HCT116 (cell line): Measurements from ENCODE around the gene SPTLC3. TPM values are rescaled to one million over a fixed set of nuclear protein-coding genes. Genes with fewer than 3 reads are reported as not detected.

Source experiments
- ATAC-seq: fragments of 200-7000 bp; cut with Tn5 transposase; 2 replicates; pipeline ENCODE4 v1.9.1; 2020; ENCODE audit warnings: mild to moderate bottlenecking, moderate library complexity
- BruUV-seq: library from RNA; stranded (reverse); fragments of 400-500 nt; replicated peaks from 2 replicates; lab custom pipeline; 2021; lab: Mats Ljungman, UMichigan
- CTCF ChIA-PET: fragments of 300-600 bp; sonication (Branson Sonifier 250); formaldehyde crosslinking; loops from one replicate; lab custom pipeline; 2021; ENCODE audit warnings: antibody characterized with exemption; lab: Charles Lee
- POLR2A ChIA-PET: fragments of 300-600, 350-600 bp; sonication (Branson Sonifier 250); formaldehyde crosslinking; loops from one replicate; lab custom pipeline; 2021; ENCODE audit warnings: antibody characterized with exemption; lab: Charles Lee
- RAD21 ChIA-PET, 2 experiments: fragments of 300-600 bp; sonication (Branson Sonifier 250); formaldehyde crosslinking; loops; one replicate each; lab custom pipeline; 2023; ENCODE audit warnings: low total read pairs in 2 of 2; ENCODE audit not compliant: uncharacterized antibody in 2 of 2, unreplicated experiment in 2 of 2, low non-redundant PET in 1 of 2; lab: Charles Lee
- DNase-seq: peaks from one replicate; pipeline ENCODE4 v3.0.0-alpha.2; 2010; ENCODE audit warnings: low read depth, low spot score
- H2AFZ ChIP-seq: fragments of 200-600 bp; shearing (Covaris generic), sonication (generic); 2 replicates; pipeline ENCODE4 v1.6.1; 2017; ENCODE audit warnings: low read depth, mixed run types, mixed read lengths, antibody characterized with exemption, low read length; ENCODE audit not compliant: poor library complexity, severe bottlenecking
- H3K27ac ChIP-seq: 2 replicates; pipeline ENCODE4 v1.5.1; 2012; ENCODE audit warnings: low read depth, low read length
- H3K27me3 ChIP-seq: fragments of 200-600 bp; sonication (generic); 2 replicates; pipeline ENCODE4 v1.6.1; 2016; ENCODE audit warnings: mixed run types, low read length, mixed read lengths; ENCODE audit not compliant: insufficient read depth
- H3K36me3 ChIP-seq, 2 experiments: fragments of 200-500 bp in 1 of 2; fragments of 200-600 bp in 1 of 2; sonication (Bioruptor generic) in 1 of 2; sonication (generic) in 1 of 2; 2 replicates each; pipeline versions ENCODE4 v1.5.1 to v1.6.1; 2014 to 2016; ENCODE audit warnings: low read length in 2 of 2, inconsistent platforms in 1 of 2, mixed read lengths in 1 of 2, mixed run types in 1 of 2; ENCODE audit not compliant: insufficient read depth in 2 of 2, control insufficient read depth in 1 of 2
- H3K4me1 ChIP-seq, 2 experiments: fragments of 200-600 bp in 1 of 2; sonication (generic) in 1 of 2; 2 replicates each; pipeline versions ENCODE4 v1.5.1 to v1.6.1; 2012 to 2017; ENCODE audit warnings: low read length in 2 of 2, inconsistent platforms in 1 of 2, mild to moderate bottlenecking in 1 of 2, mixed read lengths in 1 of 2, mixed run types in 1 of 2, moderate library complexity in 1 of 2; ENCODE audit not compliant: insufficient read depth in 2 of 2, control insufficient read depth in 1 of 2
- H3K4me2 ChIP-seq: fragments of 200-600 bp; sonication (generic); 2 replicates; pipeline ENCODE4 v1.6.1; 2017; ENCODE audit warnings: mixed run types, low read length, mixed read lengths
- H3K4me3 ChIP-seq, 2 experiments: fragments of 200-600 bp in 1 of 2; sonication (generic) in 1 of 2; replicated peaks in 1 of 2; 2 replicates each; pipeline ENCODE4 v1.5.1; 2011 to 2016; ENCODE audit warnings: low read length in 2 of 2, control low read depth in 1 of 2, low read depth in 1 of 2, mild to moderate bottlenecking in 1 of 2, mixed read lengths in 1 of 2, mixed run types in 1 of 2
- H3K79me2 ChIP-seq: fragments of 200-600 bp; sonication (generic); 2 replicates; pipeline ENCODE4 v1.6.1; 2017; ENCODE audit warnings: mild to moderate bottlenecking, mixed run types, low read length, moderate library complexity, mixed read lengths; ENCODE audit not compliant: insufficient read depth
- H3K9ac ChIP-seq: fragments of 200-600 bp; sonication (generic); 2 replicates; pipeline ENCODE4 v1.6.1; 2016; ENCODE audit warnings: low read length, mixed read lengths
- H3K9me2 ChIP-seq: fragments of 200-600 bp; sonication (generic), shearing (Covaris generic); 2 replicates; pipeline ENCODE4 v1.6.1; 2017; ENCODE audit warnings: mixed run types, mild to moderate bottlenecking, moderate library complexity; ENCODE audit not compliant: insufficient read depth
- H3K9me3 ChIP-seq, 2 experiments: fragments of 200-500 bp in 1 of 2; fragments of 200-600 bp in 1 of 2; sonication (Bioruptor generic) in 1 of 2; sonication (generic) in 1 of 2; 2 replicates each; pipeline ENCODE4 v1.6.1; 2014 to 2017; ENCODE audit warnings: low read length in 2 of 2, mixed read lengths in 2 of 2, inconsistent platforms in 1 of 2, low read depth in 1 of 2, mild to moderate bottlenecking in 1 of 2, mixed run types in 1 of 2, moderate library complexity in 1 of 2; ENCODE audit not compliant: control insufficient read depth in 1 of 2, insufficient read depth in 1 of 2
- H4K20me1 ChIP-seq: fragments of 200-600 bp; sonication (generic), shearing (Covaris generic); 2 replicates; pipeline ENCODE4 v1.6.1; 2017; ENCODE audit warnings: mixed run types, mild to moderate bottlenecking, moderate library complexity; ENCODE audit not compliant: insufficient read depth
- CBX3 ChIP-seq: IDR thresholded peaks from 2 replicates; pipeline ENCODE4 v1.6.1; 2012; ENCODE audit warnings: low read depth
- CEBPB ChIP-seq: IDR thresholded peaks from 2 replicates; pipeline ENCODE4 v1.6.1; 2012; ENCODE audit warnings: low read depth
- EGR1 ChIP-seq: IDR thresholded peaks from 2 replicates; pipeline ENCODE4 v1.6.1; 2012; ENCODE audit warnings: low read depth
- ELF1 ChIP-seq: IDR thresholded peaks from 2 replicates; pipeline ENCODE4 v1.6.1; 2012; ENCODE audit warnings: low read depth, borderline replicate concordance
- EZH2 ChIP-seq: fragments of 200-600 bp; sonication (generic); IDR thresholded peaks from 2 replicates; pipeline ENCODE4 v1.6.1; 2017; ENCODE audit warnings: antibody characterized with exemption, mixed run types
- EZH2phosphoT487 ChIP-seq: fragments of 200-600 bp; IDR thresholded peaks from 2 replicates; pipeline ENCODE4 v1.6.1; 2018; ENCODE audit warnings: antibody characterized with exemption, borderline replicate concordance
- JUND ChIP-seq: IDR thresholded peaks from 2 replicates; pipeline ENCODE4 v1.6.1; 2012
- POLR2A ChIP-seq: IDR thresholded peaks from 2 replicates; pipeline ENCODE4 v1.7.0; 2011; ENCODE audit warnings: borderline replicate concordance; ENCODE audit not compliant: insufficient read depth, insufficient read length; ENCODE audit errors: extremely low read depth
- POLR2AphosphoS5 ChIP-seq: IDR thresholded peaks from 2 replicates; pipeline ENCODE4 v1.6.1; 2011; ENCODE audit warnings: mild to moderate bottlenecking, low read depth, low read length, moderate library complexity
- RAD21 ChIP-seq: IDR thresholded peaks from 2 replicates; pipeline ENCODE4 v1.6.1; 2012; ENCODE audit warnings: low read depth, mild to moderate bottlenecking
- SIN3A ChIP-seq: IDR thresholded peaks from 2 replicates; pipeline ENCODE4 v1.6.1; 2012; ENCODE audit warnings: low read depth
- SP1 ChIP-seq: IDR thresholded peaks from 2 replicates; pipeline ENCODE4 v1.6.1; 2012; ENCODE audit warnings: low read depth
- SRF ChIP-seq: IDR thresholded peaks from 2 replicates; pipeline ENCODE4 v1.6.1; 2012; ENCODE audit warnings: low read depth
- ZFX ChIP-seq: fragments of 450-650 bp; IDR thresholded peaks from 2 replicates; pipeline ENCODE4 v1.6.1; 2017
- ZNF274 ChIP-seq: fragments of 200-500 bp; sonication (Bioruptor generic); IDR thresholded peaks from 2 replicates; pipeline ENCODE4 v1.6.1; 2014; ENCODE audit warnings: mild to moderate bottlenecking, low read depth, low read length, inconsistent platforms
- intact Hi-C: fragments of 100-400 bp; cut with micrococcal nuclease; formaldehyde crosslinking; loops from 2 replicates; pipeline ENCODE4 v1.10.0; 2022
- total RNA-seq: library from RNA; stranded (reverse); gene quantifications from one replicate; pipeline ENCODE4 v1.2.1, GENCODE V29; 2021; ENCODE audit not compliant: unreplicated experiment
- TF ChIP-seq, protein P1 (sequence below): IDR thresholded peaks from 2 replicates; pipeline ENCODE4 v1.6.1; 2012; ENCODE audit warnings: low read depth
- TF ChIP-seq, protein P2 (sequence below), 3 experiments: fragments of 200-600 bp in 1 of 3; sonication (generic) in 1 of 3; IDR thresholded peaks in 2 of 3; conservative IDR thresholded peaks in 1 of 3; 2 replicates each; pipeline ENCODE4 v1.5.1; 2012 to 2017; ENCODE audit warnings: low read depth in 2 of 3, low read length in 2 of 3, antibody characterized with exemption in 1 of 3, borderline replicate concordance in 1 of 3, control low read depth in 1 of 3, mild to moderate bottlenecking in 1 of 3, mixed read lengths in 1 of 3, mixed run types in 1 of 3, moderate library complexity in 1 of 3; ENCODE audit not compliant: insufficient read depth in 1 of 3
- TF ChIP-seq, protein P3 (sequence below): IDR thresholded peaks from 2 replicates; pipeline ENCODE4 v1.6.1; 2011; ENCODE audit warnings: mild to moderate bottlenecking, low read length, moderate library complexity; ENCODE audit not compliant: insufficient replicate concordance; ENCODE audit errors: extremely low read depth
- TF ChIP-seq, protein P4 (sequence below): IDR thresholded peaks from 2 replicates; pipeline ENCODE4 v1.6.1; 2012

Gene SPTLC3
- total RNA-seq, 1 experiment from 2014 or later: not detected

DNA sequence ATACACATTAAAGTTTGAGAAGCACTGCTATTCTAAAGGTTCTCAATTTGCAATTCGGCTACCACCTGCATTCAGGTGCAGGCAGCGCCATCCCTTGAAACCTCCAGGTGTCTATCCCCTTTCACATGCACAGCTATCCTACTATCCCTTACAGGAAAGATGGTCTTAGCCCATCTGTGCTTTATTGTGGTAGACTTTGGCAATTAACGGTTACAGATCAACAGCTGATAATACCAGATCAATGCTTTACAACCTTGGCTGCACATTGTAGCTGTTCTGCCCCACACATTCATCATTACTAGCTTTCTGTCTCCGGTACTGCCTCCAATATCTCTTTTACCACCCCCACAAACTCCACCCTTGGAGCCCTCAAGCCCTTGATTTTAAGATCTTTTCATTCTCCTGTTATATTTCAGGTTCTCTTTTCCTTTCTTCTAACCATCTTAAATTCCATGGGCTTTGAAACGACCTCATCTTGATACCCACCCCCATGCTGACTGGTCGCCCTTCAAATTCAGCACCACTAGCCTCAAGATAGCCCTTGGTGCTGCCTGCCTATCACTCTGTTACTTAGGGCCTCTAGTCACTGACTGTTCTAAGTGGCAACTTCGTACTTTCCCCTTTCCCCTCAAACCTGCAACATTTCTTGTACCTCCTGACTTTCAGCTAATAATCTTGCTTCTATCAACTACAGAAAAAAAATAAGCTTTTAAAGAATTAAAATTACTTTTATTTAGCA is 50.8 kb downstream of the SPTLC3 start (continued):
- TF ChIP-seq, protein P1, sequence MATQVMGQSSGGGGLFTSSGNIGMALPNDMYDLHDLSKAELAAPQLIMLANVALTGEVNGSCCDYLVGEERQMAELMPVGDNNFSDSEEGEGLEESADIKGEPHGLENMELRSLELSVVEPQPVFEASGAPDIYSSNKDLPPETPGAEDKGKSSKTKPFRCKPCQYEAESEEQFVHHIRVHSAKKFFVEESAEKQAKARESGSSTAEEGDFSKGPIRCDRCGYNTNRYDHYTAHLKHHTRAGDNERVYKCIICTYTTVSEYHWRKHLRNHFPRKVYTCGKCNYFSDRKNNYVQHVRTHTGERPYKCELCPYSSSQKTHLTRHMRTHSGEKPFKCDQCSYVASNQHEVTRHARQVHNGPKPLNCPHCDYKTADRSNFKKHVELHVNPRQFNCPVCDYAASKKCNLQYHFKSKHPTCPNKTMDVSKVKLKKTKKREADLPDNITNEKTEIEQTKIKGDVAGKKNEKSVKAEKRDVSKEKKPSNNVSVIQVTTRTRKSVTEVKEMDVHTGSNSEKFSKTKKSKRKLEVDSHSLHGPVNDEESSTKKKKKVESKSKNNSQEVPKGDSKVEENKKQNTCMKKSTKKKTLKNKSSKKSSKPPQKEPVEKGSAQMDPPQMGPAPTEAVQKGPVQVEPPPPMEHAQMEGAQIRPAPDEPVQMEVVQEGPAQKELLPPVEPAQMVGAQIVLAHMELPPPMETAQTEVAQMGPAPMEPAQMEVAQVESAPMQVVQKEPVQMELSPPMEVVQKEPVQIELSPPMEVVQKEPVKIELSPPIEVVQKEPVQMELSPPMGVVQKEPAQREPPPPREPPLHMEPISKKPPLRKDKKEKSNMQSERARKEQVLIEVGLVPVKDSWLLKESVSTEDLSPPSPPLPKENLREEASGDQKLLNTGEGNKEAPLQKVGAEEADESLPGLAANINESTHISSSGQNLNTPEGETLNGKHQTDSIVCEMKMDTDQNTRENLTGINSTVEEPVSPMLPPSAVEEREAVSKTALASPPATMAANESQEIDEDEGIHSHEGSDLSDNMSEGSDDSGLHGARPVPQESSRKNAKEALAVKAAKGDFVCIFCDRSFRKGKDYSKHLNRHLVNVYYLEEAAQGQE: no peak
- no peak for TF ChIP-seq SIN3A

DNA sequence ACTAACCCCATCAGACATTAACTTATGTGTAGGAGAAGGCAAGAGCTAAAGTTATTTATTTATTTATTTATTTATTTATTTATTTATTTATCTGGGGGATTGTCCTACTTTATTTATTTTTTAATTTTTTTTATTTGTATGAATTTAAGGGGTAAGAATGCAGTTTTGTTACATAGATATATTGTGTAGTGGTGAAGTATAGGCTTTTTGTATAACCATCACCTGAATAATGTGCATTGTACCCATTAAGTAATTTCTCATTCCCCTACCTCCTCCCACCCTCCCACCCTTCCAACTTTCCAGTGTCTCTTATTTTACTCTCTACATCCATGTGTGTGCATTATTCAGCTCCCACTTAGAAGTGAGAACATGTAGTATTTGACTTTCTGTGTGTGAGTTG is 51.6 kb downstream of the SPTLC3 start:
- no peaks in the 10 kb centered on the region for H3K4me1 ChIP-seq
- no peaks in the 10 kb centered on the region for H3K9me2 ChIP-seq
- H4K20me1 ChIP-seq: no peaks in the 10 kb centered on the region
- ChIA-PET POLR2A (no interaction called here), RAD21 (no interaction called here), CTCF (no interaction called here)
- H3K27ac ChIP-seq: no peak overlapping the region
- ATAC-seq (no peak), DNase-seq (no peak)
- H3K27me3 ChIP-seq: no peaks in the 10 kb centered on the region; the same call in 1 of the 2 replicates
- H3K9ac ChIP-seq: no peak overlapping the region
- H3K36me3 ChIP-seq: no peaks in the 10 kb centered on the region
- H3K9me3 ChIP-seq: no peaks in the 10 kb centered on the region
- no peaks in the 10 kb centered on the region for H3K79me2 ChIP-seq
- intact Hi-C loops: no loop called here
- no peak overlapping the region for H3K4me2 ChIP-seq
- no TSS peak for BruUV-seq
- H3K4me3 ChIP-seq: no peak overlapping the region
- no peak overlapping the region for H2AFZ ChIP-seq
- TF ChIP-seq SRF (no peak), EGR1 (no peak), SP1 (no peak), POLR2A (no peak), RAD21 (no peak), CBX3 (no peak), ELF1 (no peak), EZH2 (no peak), EZH2phosphoT487 (no peak), ZFX (no peak), JUND (no peak), POLR2AphosphoS5 (no peak), CEBPB (no peak), ZNF274 (no peak)
- TF ChIP-seq, protein P2, sequence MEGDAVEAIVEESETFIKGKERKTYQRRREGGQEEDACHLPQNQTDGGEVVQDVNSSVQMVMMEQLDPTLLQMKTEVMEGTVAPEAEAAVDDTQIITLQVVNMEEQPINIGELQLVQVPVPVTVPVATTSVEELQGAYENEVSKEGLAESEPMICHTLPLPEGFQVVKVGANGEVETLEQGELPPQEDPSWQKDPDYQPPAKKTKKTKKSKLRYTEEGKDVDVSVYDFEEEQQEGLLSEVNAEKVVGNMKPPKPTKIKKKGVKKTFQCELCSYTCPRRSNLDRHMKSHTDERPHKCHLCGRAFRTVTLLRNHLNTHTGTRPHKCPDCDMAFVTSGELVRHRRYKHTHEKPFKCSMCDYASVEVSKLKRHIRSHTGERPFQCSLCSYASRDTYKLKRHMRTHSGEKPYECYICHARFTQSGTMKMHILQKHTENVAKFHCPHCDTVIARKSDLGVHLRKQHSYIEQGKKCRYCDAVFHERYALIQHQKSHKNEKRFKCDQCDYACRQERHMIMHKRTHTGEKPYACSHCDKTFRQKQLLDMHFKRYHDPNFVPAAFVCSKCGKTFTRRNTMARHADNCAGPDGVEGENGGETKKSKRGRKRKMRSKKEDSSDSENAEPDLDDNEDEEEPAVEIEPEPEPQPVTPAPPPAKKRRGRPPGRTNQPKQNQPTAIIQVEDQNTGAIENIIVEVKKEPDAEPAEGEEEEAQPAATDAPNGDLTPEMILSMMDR (IDR thresholded peaks at IDR 0.05 in 2 of 3, conservative IDR thresholded peaks at IDR 0.05 in 1 of 3; ENCODE audit: borderline replicate concordance in 1 of 3, insufficient read depth in 1 of 3, low read depth in 2 of 3, low read length in 2 of 3): no peak
- TF ChIP-seq, protein P3, sequence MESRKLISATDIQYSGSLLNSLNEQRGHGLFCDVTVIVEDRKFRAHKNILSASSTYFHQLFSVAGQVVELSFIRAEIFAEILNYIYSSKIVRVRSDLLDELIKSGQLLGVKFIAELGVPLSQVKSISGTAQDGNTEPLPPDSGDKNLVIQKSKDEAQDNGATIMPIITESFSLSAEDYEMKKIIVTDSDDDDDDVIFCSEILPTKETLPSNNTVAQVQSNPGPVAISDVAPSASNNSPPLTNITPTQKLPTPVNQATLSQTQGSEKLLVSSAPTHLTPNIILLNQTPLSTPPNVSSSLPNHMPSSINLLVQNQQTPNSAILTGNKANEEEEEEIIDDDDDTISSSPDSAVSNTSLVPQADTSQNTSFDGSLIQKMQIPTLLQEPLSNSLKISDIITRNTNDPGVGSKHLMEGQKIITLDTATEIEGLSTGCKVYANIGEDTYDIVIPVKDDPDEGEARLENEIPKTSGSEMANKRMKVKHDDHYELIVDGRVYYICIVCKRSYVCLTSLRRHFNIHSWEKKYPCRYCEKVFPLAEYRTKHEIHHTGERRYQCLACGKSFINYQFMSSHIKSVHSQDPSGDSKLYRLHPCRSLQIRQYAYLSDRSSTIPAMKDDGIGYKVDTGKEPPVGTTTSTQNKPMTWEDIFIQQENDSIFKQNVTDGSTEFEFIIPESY: no peak
- TF ChIP-seq, protein P4, sequence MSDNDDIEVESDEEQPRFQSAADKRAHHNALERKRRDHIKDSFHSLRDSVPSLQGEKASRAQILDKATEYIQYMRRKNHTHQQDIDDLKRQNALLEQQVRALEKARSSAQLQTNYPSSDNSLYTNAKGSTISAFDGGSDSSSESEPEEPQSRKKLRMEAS: no peak
